ENCODE measurements around the gene ARMC9.
"Not testable (repeated sequence)": the region's sequence is repeated elsewhere in the genome, so short reads cannot be mapped to it uniquely, and the experiment has no call there.

ARMC9 gene

GRCh38 chr2:231290321-231291015 lies 92.0 kb downstream of the ARMC9 start:
- DNase-seq, result no peak

DNA sequence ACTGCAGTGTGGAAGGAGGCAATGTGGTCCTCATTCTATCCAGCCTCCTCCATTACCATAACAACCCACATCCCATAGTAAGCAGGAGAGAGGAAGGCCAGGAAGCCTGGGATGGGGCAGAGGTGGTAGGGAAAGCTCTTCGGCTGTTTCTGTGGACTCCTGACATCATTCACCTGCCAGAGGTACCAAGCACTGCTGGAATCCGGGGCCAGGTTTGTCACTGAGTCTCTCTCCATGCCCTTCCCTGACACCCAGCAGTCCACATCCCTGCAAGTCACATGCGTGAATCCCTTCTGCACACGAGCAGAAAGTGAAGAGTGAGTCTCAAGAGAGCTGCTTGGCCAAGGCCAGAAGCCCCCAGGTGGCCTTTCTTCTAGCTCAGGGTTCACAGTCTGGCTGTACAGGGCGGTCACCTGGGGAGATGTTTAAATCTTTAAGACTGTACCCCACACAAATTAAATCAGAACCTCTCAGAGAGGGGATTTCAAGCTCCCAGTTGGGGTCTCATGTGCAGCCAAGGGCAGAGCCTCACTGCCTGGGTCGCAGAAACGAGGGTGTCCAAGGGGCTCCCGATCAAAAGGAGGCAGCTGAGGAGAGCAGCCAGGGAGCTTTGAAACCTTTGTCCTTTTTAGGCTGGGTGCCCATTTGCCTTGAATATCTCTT lies 94.2 kb downstream of the ARMC9 start:
- no peak for DNase-seq

- DNase-seq, result no peak
Measured at GRCh38 chr2:231293163-231293562, 94.7 kb downstream of the ARMC9 start.

GRCh38 chr2:231294116-231294515 lies 95.7 kb downstream of the ARMC9 start:
- no peak for DNase-seq

DNA sequence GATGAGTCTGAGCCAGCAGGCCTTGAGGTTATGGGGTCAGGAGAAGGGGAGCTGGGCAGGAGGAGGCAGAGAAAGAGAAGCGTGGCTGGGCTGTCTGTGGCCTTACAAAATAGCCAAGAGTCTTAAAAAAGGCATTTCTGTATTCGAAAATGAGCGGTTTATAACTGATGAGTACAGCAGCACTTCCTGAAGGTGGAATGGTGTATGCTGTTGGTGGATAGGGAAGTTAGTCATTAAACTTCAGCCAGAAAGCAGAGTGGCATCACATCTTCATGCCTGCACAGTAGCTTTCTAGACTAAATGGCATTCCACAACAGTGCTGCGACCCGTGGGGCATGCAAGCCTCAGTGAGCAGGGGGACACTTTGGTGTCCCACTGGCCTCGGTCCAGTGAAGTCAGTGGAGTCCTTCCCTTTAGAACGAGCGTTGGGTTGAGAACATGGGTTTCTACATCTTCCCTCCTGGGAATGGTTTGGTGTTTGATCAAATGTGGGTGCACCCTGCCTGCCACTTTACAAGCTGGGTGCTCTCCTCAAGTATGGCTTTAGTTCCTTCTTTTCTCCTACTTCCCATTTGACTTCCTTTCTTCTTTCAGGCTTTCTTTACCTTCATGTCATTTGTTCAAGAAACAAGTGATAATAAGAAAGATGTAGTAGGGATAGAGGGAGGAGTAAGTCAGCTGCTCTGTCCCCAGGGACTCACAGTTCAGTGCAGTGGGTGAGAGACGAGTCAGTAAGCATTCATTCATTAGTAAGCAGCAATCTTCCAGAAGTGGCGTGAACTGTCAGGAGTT lies 96.3 kb downstream of the ARMC9 start:
- DNase-seq, result no peak

DNA sequence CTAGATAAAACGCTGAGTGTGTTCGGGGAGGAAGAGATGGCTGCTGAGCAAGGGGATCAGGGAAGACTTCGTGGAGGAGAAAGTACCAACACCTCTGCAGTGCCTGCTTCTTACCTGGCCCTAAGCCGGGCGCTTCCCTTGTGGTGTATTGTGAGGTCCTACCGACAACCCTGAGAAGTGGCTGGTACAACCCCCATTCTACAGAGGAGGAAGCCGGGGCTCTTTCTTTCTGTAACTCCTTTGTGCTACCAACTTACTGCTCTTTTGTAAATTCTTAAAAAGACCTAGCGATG lies 96.9 kb downstream of the ARMC9 start:
- no peak for DNase-seq

- no peak for DNase-seq
Measured at GRCh38 chr2:231296401-231296974, 98.1 kb downstream of the ARMC9 start.

GRCh38 chr2:231297108-231297908 lies 98.9 kb downstream of the ARMC9 start:
- peak; percentile 4 for DNase-seq

DNA sequence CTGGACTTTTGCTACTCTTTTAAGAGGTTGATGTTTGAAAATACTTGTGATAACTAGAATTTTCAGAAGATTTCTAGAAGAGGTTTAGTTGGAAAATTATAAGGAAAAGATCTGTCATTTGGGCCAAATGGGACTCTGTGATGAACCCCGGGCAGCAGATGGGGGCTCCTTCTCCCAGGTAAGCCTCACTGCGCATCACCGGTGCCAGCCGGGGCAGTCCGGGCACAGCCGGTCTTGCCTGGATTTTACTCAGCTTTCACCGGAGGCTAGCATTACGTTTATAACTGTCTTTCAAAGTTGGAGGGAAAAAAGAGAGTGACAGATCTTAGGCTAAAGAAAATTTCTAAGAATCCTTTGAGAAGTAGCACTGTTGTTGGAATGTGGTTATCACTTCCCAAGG lies 99.7 kb downstream of the ARMC9 start:
- DNase-seq, result no peak

DNA sequence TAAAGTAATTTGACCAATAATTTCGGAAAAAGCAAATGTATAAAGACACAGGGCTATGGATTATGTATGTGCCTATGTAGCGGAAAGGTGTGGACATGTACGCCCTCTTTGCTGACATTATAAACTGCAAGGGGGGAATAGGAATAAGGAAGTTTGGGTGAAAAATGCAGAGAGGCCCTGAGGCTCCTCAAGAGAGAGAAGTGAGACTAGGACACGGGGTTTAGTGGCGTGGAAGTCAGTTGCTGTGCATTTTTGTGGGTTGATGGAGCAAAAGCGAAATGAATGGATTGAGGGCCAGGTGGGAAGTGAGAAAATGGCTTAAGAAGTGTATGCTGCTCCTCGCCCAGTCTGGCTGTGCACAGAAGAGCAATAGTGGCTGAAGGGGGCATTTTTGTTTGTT lies 100.8 kb downstream of the ARMC9 start:
- no peak for DNase-seq

DNA sequence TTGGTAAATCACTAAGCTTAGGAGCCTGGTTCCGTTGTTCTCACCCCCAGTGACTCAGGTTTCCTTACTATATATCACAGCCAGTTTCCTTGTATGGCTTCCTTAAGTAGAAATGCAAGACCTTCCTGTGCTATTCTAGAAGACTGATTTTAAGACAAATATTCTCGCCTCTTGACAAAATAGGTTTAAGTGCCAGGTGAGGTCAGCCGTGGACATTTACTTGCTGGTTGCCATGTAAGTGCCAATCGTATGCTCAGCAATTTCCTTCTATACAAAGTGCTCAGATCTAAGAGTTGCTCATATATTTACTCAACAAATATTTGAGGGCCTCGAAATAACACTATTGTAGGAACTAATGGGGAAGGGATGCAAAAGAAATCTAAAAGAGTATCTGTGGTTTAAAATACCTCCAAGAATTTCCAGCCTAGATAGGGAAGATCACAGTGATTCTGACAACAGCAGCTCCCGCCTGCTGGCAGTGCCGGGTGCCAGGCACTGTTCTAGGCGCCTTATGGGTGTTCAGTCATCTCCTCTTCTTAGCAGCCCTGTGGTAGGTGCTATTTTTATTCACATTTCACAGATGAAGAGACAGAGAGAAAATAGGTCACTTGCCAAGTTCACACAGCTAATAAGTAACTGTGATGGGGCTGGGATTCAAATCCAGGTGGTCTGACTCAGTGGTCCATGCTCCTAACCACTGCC lies 101.7 kb downstream of the ARMC9 start:
- DNase-seq, result no peak

DNA sequence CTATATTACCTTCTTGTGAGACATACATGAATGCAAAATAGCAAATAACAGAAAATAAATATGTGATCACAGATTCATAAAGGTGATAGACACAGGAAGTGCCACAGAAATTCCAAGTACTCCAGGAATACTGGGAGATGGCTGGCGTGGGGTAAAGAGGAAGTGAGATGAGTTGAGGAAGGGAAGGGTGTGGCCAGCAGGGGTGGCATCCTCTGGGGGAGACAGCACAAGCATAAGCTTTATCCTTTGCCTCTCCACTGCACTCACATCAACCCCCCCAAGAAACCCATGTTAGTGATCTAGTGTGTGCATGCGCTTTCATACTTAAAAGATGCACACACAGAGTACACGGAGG lies 102.3 kb downstream of the ARMC9 start:
- DNase-seq, result no peak

- not testable (repeated sequence) for DNase-seq
Measured at GRCh38 chr2:231304259-231304658, 105.8 kb downstream of the ARMC9 start.

DNA sequence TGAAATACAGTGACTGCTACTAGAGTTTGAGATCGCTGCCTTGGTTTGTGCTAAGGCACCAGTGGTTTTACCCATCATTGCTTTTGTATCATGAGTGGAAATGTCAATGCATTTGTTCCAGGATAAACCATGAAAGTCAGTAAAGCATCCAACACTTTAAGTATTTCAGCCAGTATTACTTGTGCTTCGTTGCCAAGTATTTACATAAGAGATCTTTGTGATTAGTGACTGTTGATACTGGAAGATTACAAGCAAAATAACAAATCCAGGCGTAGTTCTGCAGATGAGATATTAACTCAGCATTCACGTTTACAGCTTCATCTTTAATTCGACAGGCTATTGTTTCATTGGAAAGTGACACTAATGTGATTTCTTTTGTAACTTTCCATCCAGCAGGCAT lies 106.8 kb downstream of the ARMC9 start:
- no peak for DNase-seq

DNA sequence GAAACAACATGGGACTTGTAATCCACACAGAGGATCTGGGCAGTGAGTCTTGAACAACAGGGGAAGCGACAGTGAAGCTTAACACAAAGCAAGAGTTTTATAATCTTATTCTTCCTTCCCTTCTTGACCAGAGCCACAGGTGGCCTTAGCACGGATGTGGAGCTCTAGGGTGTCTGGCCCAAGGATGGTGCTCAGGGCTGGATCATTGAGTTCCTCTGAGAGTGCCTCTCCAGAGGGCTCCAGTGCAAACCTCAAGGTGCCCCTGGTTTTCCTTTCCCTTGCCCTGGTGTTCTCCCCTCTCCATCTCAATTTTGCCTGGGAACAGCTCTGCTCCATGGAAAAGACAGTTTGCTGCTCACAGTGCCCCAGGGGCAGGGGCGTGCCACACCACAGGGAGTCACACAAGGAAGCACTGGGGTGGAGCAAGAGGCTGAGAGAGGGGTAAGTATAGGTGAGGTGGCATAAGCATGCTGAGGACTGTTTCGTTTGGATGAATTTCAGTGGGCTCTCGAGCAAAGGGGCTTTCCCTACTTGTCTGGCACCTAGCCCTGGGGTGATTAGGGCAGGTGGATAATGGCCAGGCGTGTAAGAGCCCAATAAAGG lies 108.5 kb downstream of the ARMC9 start:
- no peak for DNase-seq

GRCh38 chr2:231308219-231308618 lies 109.8 kb downstream of the ARMC9 start:
- no peak for DNase-seq

DNA sequence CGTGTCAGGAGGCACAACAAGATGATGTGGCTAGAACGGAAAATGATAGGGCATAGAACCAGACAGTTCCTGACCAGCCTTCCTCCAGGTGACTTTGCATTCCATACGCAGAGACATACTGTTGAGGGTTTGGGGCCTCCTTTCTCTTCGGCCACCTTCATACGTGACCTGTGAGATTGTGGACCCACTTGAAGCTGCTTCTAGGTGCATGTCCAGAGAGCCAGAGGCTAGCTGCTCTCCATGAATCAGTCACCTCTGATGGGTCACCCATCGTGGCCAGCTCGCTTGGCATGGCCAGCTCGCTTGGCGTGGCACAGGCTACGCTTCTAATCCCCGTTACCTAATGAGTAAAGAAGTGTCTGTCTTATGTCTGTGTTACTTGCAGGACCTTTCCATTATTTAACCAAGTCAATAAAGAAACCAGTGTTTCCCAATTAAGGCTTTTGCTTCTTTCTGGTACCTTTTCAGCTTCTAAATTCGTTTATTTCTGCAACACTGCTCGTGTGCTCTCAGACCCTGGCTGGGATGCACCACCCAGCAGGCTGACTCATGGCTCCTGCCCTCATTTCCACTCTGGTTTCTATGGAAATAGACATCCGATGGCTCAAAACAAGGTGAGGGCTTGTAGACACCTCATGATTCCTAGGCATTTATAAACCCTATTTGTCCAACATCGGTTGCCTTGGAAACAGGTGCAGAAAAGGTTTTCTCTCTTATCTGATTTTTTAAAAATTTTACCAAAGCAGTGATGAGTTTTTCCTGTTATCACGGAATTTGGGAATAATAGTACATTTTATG lies 110.4 kb downstream of the ARMC9 start:
- DNase-seq, result no peak

DNA sequence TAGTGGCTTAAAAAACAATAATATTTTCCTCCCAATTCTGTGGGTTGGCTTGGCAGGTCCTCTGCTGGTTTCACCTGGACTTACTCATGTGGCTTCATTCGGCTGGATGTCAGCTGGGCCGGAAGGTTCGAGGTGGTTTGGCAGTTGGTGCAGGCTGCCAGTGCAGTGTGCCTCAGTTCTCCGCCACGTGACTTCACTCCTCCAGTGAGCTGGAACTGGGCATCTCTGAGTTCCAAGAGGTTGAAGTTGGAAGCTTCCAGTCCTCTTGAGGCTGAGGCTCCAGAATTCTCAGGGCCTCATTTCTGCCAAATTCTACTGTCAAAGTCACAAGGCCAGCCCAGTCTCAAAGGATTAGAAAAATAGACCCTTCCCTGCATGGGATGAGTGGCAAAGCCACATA lies 113.6 kb downstream of the ARMC9 start:
- DNase-seq, result no peak

GRCh38 chr2:231315896-231316295 lies 117.5 kb downstream of the ARMC9 start:
- no peak for DNase-seq

- no peak for DNase-seq
Measured at GRCh38 chr2:231317579-231317978, 119.1 kb downstream of the ARMC9 start.

- no peak for DNase-seq
Measured at GRCh38 chr2:231318436-231318835, 120.0 kb downstream of the ARMC9 start.
